K562 (cell line): ENCODE data around the gene FAM168B. TPM values are rescaled to one million over a fixed set of nuclear protein-coding genes. Genes with fewer than 3 reads are reported as not detected.

Experiments used
- ATF3 ChIP-seq, 2 experiments: fragments of 450-650 bp in 1 of 2; sonication (generic) in 1 of 2; formaldehyde crosslinking in 1 of 2; IDR thresholded peaks in 1 of 2; conservative IDR thresholded peaks in 1 of 2; 2 replicates each; pipeline versions ENCODE4 v1.6.1 to v1.8.1; 2016 to 2023; ENCODE audit warnings: mild to moderate bottlenecking in 2 of 2, moderate library complexity in 2 of 2, inconsistent platforms in 1 of 2, missing genetic modification reagents in 1 of 2
- BRD4 ChIP-seq: fragments of 200-600 bp; sonication (generic); IDR thresholded peaks from 2 replicates; pipeline ENCODE4 v1.6.1; 2017; ENCODE audit warnings: inconsistent platforms
- CSDE1 ChIP-seq, 2 experiments: fragments of 450-650 bp; IDR thresholded peaks; 2 replicates each; pipeline ENCODE4 v1.6.1; 2016; ENCODE audit warnings: mild to moderate bottlenecking in 1 of 2
- CTCFL ChIP-seq: IDR thresholded peaks from 2 replicates; pipeline ENCODE4 v1.6.1; 2011; ENCODE audit warnings: borderline replicate concordance, low read depth, mild to moderate bottlenecking, moderate library complexity, low read length; ENCODE audit not compliant: insufficient read depth, poor library complexity, severe bottlenecking
- E2F8 ChIP-seq: fragments of 450-650 bp; IDR thresholded peaks from 2 replicates; pipeline ENCODE4 v1.7.1; 2018; ENCODE audit warnings: mild to moderate bottlenecking, low read depth; ENCODE audit not compliant: partially characterized antibody
- ELF1 ChIP-seq: fragments of 200-800 bp; sonication (Bioruptor generic); IDR thresholded peaks from 2 replicates; pipeline ENCODE4 v1.6.1; 2016; ENCODE audit warnings: missing genetic modification characterization, missing compliant biosample characterization
- ELF2 ChIP-seq: fragments of 250-450 bp; sonication (Bioruptor Pico); IDR thresholded peaks from 2 replicates; pipeline ENCODE4 v1.5.0; 2021; ENCODE audit warnings: mild to moderate bottlenecking
- EP300 ChIP-seq: IDR thresholded peaks from 2 replicates; pipeline ENCODE4 v1.6.1; 2012; ENCODE audit warnings: low read length, improper control_type of control experiment
- ESRRA ChIP-seq: fragments of 450-650 bp; IDR thresholded peaks from 2 replicates; pipeline ENCODE4 v1.6.1; 2014; ENCODE audit warnings: low read depth, mild to moderate bottlenecking, moderate library complexity, borderline replicate concordance
- FUS ChIP-seq: fragments of 200-400 bp; formaldehyde crosslinking; optimal IDR thresholded peaks from 2 replicates; pipeline ENCODE3; 2017; ENCODE audit warnings: low read depth, low read length
- GATAD2B ChIP-seq: fragments of 450-650 bp; IDR thresholded peaks from 2 replicates; pipeline ENCODE4 v1.6.1; 2017; ENCODE audit warnings: mild to moderate bottlenecking, borderline replicate concordance
- NELFE ChIP-seq: IDR thresholded peaks from 2 replicates; pipeline ENCODE4 v1.6.1; 2011; ENCODE audit warnings: mild to moderate bottlenecking; ENCODE audit not compliant: insufficient read depth, insufficient read length
- NR1H2 ChIP-seq: sonication (generic); formaldehyde crosslinking; IDR thresholded peaks from 2 replicates; pipeline ENCODE4 v1.4.0; 2020; ENCODE audit warnings: mild to moderate bottlenecking, missing genetic modification reagents
- POLR2A ChIP-seq: fragments of 450-650 bp; conservative IDR thresholded peaks from 2 replicates; pipeline ENCODE4 v1.6.1; 2016
- RBBP5 ChIP-seq: fragments of 200-600 bp; sonication (generic); IDR thresholded peaks from 2 replicates; pipeline ENCODE4 v1.6.1; 2012; ENCODE audit warnings: borderline replicate concordance, mild to moderate bottlenecking, low read length, control low read depth, inconsistent platforms; ENCODE audit not compliant: insufficient read depth, poor library complexity, severe bottlenecking
- TARDBP ChIP-seq: fragments of 450-650 bp; IDR thresholded peaks from 2 replicates; pipeline ENCODE4 v1.6.1; 2016
- TEAD1 ChIP-seq, 2 experiments: fragments of 450-650 bp in 1 of 2; sonication (generic) in 1 of 2; formaldehyde crosslinking; IDR thresholded peaks; 2 replicates each; pipeline versions ENCODE4 v1.4.0 to v1.8.0; 2020 to 2022; ENCODE audit warnings: mild to moderate bottlenecking in 2 of 2, missing genetic modification reagents in 1 of 2
- ZBTB11 ChIP-seq, 3 experiments: fragments of 200-800 bp in 1 of 3; fragments of 250-450 bp in 1 of 3; fragments of 450-650 bp in 1 of 3; sonication (Bioruptor Pico) in 1 of 3; sonication (Bioruptor generic) in 1 of 3; formaldehyde crosslinking in 1 of 3; IDR thresholded peaks; 2 replicates each; pipeline versions ENCODE4 v1.6.1 to v1.8.0; 2016 to 2022; ENCODE audit warnings: mild to moderate bottlenecking in 2 of 3, missing genetic modification characterization in 2 of 3, missing compliant biosample characterization in 1 of 3, moderate library complexity in 1 of 3
- polyA plus RNA-seq, 8 experiments: library from polyadenylated mRNA; depleted of rRNA in 4 of 8; stranded (reverse) in 5 of 8; unstranded in 3 of 8; fragments of >200 nt; fragmentation: Nextera tagmentation in 2 of 8; fragmentation: Illumina TruSeq in 1 of 8; extraction: Ambion mirVana in 2 of 8; extraction: Trizol in 1 of 8; gene quantifications; 2 replicates each; pipeline versions ENCODE4 v1.2.1 to v1.2.3, GENCODE V29; 2011 to 2014; ENCODE audit warnings: inconsistent platforms in 1 of 8, missing spikeins in 1 of 8
- total RNA-seq, 7 experiments: library from RNA; depleted of rRNA in 6 of 7; stranded (reverse); fragments of >200 nt in 6 of 7; fragmentation: Illumina TruSeq in 2 of 7; extraction: Trizol in 2 of 7; gene quantifications; 2 replicates each; pipeline versions ENCODE4 v1.2.1 to v1.2.3, GENCODE V29; 2011 to 2021; ENCODE audit warnings: low replicate concordance in 1 of 7

The FAM168B gene
- total and polyA plus RNA-seq, 9 of the 15 experiments (the other 6 are each of a cell fraction or from before 2014, with no cell fraction given), result 3.3 to 76.0 (median 46.1) TPM

- TF ChIP-seq CSDE1 (IDR thresholded peaks at IDR 0.05) (no peak), GATAD2B (peak; percentile 96), ZBTB11 (CRISPR knock-in tag; IDR thresholded peaks at IDR 0.05) (peak; percentile 40 to 97 (median 68); a peak in 5 of 6 replicates), NR1H2 (CRISPR knock-in tag) (0 out of 2 replicates have a peak, but pooled peaks have one; percentile 24), ATF3 (IDR thresholded peaks at IDR 0.05) (no peak), ATF3 (CRISPR knock-in tag; conservative IDR thresholded peaks at IDR 0.05) (no peak), TARDBP (no peak), ELF1 (tag) (peak; percentile 91), NELFE (no peak), RBBP5 (peak; percentile 92), POLR2A (peak; percentile 85), CTCFL (no peak), TEAD1 (CRISPR knock-in tag; IDR thresholded peaks at IDR 0.05) (0 out of 4 replicates have a peak, but pooled peaks of 1 of the 2 experiments have one; percentile 55), EP300 (no peak), BRD4 (no peak), FUS (no peak), ESRRA (peak; percentile 89; the same call in 1 of the 2 replicates), E2F8 (peak; percentile 70), ELF2 (CRISPR knock-in tag) (no peak)
Observed at GRCh38 chr2:131093006-131093695, at the start of gene FAM168B (continued).
